Lung (tissue), 12 donors: ENCODE data around the gene TNFSF8. TPM values are rescaled to one million over a fixed set of nuclear protein-coding genes. Genes with fewer than 3 reads are reported as not detected.

Experiments
- ATAC-seq: fragments of 200-7000 bp; cut with Tn5 transposase; one replicate; pipeline ENCODE4 v1.9.1; 2020; ENCODE audit warnings: moderate number of reproducible peaks; ENCODE audit not compliant: insufficient read depth, low FRiP score
- DNase-seq, 3 donors: peaks; one replicate each; pipeline ENCODE4 v3.0.0-alpha.2; 2013 to 2017
- H3K27ac ChIP-seq, 2 donors: one replicate each; pipeline ENCODE4 v1.5.1; 2013; ENCODE audit warnings: mild to moderate bottlenecking in 2 of 2, moderate library complexity in 2 of 2, control low read depth in 1 of 2, inconsistent platforms in 1 of 2, low read depth in 1 of 2, low read length in 1 of 2
- H3K27me3 ChIP-seq, 3 donors: one replicate each; pipeline ENCODE4 v1.5.1; 2013; ENCODE audit warnings: low read length in 2 of 3; ENCODE audit not compliant: control insufficient read depth in 3 of 3, insufficient read depth in 3 of 3
- H3K36me3 ChIP-seq, 4 donors: one replicate each; pipeline ENCODE4 v1.5.1; 2013; ENCODE audit warnings: low read length in 4 of 4, mild to moderate bottlenecking in 1 of 4, moderate library complexity in 1 of 4; ENCODE audit not compliant: control insufficient read depth in 4 of 4, insufficient read depth in 4 of 4
- H3K4me1 ChIP-seq, 5 donors: one replicate each; pipeline ENCODE4 v1.5.1; 2013; ENCODE audit warnings: low read length in 5 of 5, mild to moderate bottlenecking in 2 of 5, moderate library complexity in 1 of 5; ENCODE audit not compliant: control insufficient read depth in 5 of 5, insufficient read depth in 5 of 5
- H3K4me3 ChIP-seq: one replicate; pipeline ENCODE4 v1.5.1; 2013; ENCODE audit warnings: mild to moderate bottlenecking, control low read depth, moderate library complexity
- H3K9ac ChIP-seq, 2 donors: one replicate each; pipeline ENCODE4 v1.5.1; 2013; ENCODE audit warnings: low read length in 2 of 2, control low read depth in 1 of 2; ENCODE audit not compliant: insufficient read depth in 1 of 2
- H3K9me3 ChIP-seq, 4 donors: one replicate each; pipeline ENCODE4 v1.5.1; 2013; ENCODE audit warnings: low read length in 3 of 4, mild to moderate bottlenecking in 1 of 4, moderate library complexity in 1 of 4; ENCODE audit not compliant: control insufficient read depth in 4 of 4, insufficient read depth in 3 of 4
- CTCF ChIP-seq: IDR thresholded peaks from 2 replicates; pipeline ENCODE4 v1.5.1; 2012; ENCODE audit warnings: mild to moderate bottlenecking; ENCODE audit errors: control extremely low read depth, extremely low read depth
- WGBS, 2 donors: extraction: QIAGEN DNeasy Blood & Tissue Kit; methylation state at CpG; one replicate each; pipeline ENCODE4 v1.1.7; 2013; 5-methylcytosine and 5-hydroxymethylcytosine counted together
- polyA plus RNA-seq, 2 donors: library from polyadenylated mRNA; stranded (reverse); fragments of 200-250 nt; gene quantifications; one replicate each; pipeline ENCODE4 v1.2.1, GENCODE V29; 2013
- total RNA-seq, 2 donors: library from RNA; depleted of rRNA in 1 of 2; stranded (reverse); fragments of >200 nt in 1 of 2; gene quantifications; one replicate each; pipeline ENCODE4 v1.2.1, GENCODE V29; 2014 to 2021
- donor health status: control.
- donor health status: control.
- donor health status: Bipolar disorder and iron deficiency.
- donor health status: healthy.
- donor health status: DM: yes; HTN: yes; CAD: no.

Gene TNFSF8
- total and polyA plus RNA-seq, 4 donors: 0.61 to 8.7 (median 4.8) TPM

GRCh38 chr9:114883709-114884108 lies 46.7 kb downstream of the TNFSF8 start:
- Histone ChIP-seq H3K4me1 (no peaks in the 10 kb centered on the region), H3K9ac (no peak overlapping the region), H3K9me3 (no peaks in the 10 kb centered on the region), H3K27me3 (no peaks in the 10 kb centered on the region), H3K4me3 (no peak overlapping the region), H3K36me3 (no peaks in the 10 kb centered on the region), H3K27ac (no peak overlapping the region)
- 23 to 32% methylated on average over 1 of the region's 1 CpG for WGBS, 2 donors
- DNase-seq: no peak
- ATAC-seq: no peak
- TF ChIP-seq CTCF: no peak

- Histone ChIP-seq H3K27me3 (no peaks in the 10 kb centered on the region), H3K4me3 (no peak overlapping the region), H3K4me1 (no peaks in the 10 kb centered on the region), H3K27ac (no peak overlapping the region), H3K9ac (no peak overlapping the region), H3K9me3 (peaks cover 0 to 2% (median 0%) of the 10 kb centered on the region in 4 donors), H3K36me3 (no peaks in the 10 kb centered on the region)
- DNase-seq (no peak), ATAC-seq (no peak)
- TF ChIP-seq CTCF: no peak
- WGBS, 2 donors: 30 to 54% methylated on average over 1 of the region's 1 CpG
Observed at GRCh38 chr9:114880291-114880745, 50.1 kb downstream of the TNFSF8 start.

GRCh38 chr9:114878879-114879564 lies 51.4 kb downstream of the TNFSF8 start:
- Histone ChIP-seq H3K36me3 (no peaks in the 10 kb centered on the region), H3K9ac (no peak overlapping the region), H3K27me3 (no peaks in the 10 kb centered on the region), H3K27ac (no peak overlapping the region), H3K4me1 (no peaks in the 10 kb centered on the region), H3K9me3 (peaks cover 0 to 2% (median 0%) of the 10 kb centered on the region in 4 donors), H3K4me3 (no peak overlapping the region)
- ATAC-seq (no peak), DNase-seq (no peak)
- no peak for TF ChIP-seq CTCF
- 92 to 95% methylated on average over 4 of the region's 4 CpGs for WGBS, 2 donors
